ENCODE results near the gene CDK5.
A peak's percentile ranks its signal among the peaks of the same experiment; 100 is the strongest.

The CDK5 gene

DNA sequence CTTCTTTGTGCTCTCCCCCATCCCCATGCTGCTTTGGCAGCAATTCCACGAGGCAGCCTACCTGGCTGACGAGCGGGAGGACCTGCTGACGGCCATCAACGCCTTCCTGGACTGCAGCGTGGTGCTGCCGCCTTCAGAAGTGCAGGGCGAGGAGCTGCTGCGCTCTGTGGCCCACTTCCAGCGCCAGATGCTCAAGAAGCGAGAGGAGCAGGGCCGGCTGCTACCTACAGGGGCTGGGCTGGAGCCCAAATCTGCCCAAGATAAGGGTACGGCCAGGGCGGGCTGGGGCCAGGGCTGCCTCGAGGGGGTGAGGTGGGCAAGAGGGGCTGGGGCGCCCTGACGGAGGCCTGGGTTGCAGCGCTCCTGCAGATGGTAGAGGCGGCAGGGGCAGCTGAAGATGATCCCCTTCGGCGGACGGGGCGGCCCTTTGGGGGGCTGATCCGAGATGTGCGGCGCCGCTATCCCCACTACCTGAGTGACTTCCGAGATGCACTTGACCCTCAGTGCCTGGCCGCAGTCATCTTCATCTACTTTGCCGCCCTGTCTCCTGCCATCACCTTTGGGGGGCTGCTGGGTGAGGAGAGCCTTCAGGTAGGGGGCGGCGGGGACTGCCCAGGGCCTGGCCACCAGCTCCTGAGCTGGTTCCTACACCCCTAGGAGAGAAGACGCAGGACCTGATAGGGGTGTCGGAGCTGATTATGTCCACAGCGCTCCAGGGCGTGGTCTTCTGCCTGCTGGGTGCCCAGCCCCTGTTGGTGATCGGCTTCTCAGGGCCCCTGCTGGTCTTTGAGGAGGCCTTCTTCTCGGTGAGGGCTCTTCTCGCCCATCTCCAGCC lies 13.6 kb upstream of the CDK5 start:
- DNase-seq, result no peak

DNA sequence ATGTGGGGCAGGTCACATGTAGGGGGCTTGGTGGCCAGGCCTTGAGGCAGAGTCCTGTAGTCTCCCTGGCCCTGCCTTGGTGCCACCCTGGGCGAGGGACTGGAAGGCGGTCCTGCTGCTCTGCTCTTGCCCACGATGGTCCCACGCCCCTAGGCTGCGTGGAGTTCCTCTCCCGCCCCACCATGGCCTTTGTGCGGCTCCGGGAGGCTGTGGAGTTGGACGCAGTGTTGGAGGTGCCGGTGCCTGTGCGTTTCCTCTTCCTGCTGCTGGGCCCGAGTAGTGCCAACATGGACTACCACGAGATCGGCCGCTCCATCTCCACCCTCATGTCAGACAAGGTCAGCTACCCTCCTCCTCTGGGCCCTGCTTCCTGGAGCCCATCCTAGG lies 12.9 kb upstream of the CDK5 start:
- no peak for DNase-seq

DNA sequence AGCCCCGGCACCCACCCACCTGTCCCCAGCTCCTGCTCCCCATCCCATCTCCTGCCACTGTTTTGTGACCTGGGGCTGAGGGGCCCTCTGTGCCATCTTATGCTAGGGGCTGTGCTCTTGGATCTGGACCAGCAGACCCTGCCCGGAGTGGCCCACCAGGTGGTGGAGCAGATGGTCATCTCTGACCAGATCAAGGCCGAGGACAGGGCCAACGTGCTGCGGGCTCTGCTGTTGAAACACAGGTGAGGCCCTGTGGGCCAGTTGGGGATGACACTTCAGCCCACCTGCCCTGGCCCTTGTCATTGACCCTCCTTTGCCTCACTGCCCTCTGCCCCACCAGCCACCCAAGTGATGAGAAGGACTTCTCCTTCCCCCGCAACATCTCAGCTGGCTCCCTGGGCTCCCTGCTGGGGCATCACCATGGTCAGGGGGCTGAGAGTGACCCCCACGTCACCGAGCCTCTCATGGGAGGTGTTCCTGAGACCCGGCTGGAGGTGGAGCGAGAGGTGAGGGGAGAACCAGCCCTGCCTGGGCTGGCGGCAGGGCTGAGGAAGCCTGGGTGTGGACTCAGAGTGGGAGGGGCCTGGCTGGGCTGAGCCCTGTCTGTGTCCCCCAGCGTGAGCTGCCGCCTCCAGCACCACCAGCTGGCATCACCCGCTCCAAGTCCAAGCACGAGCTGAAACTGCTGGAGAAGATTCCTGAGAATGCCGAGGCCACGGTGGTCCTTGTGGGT lies 12.3 kb upstream of the CDK5 start:
- no peak for DNase-seq

DNA sequence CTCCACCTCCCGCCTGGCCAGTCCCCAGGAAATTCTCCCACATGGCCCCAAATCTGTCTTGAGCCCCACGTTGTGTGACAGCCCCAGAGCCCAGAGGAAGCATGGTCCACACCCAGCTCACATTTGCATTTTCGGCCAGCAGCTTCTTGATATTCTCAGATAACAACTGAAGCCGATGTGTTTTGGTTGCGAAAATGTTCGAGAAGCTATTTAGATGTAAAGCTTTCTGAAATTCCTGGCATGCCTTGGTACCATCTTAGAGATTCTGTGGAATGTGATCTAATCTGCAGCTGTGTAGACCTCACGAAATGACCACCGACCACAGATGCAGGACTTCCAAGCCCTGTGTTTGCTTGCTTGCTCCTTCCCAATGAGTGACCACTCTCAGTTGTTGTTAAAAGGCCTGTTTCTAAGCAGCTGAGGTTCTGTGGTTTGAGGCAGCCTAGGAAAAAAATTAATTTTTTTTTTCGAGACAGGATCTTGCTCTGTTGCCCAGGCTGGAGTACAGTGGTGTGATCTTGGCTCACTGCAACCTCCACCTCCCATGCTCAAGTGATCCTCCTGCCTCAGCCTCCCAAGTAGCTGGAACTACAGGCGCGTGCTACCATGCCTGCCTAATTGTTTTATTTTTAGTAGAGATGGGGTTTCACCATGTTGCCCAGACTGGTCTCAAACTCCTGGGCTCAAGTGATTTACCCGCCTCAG lies 10.5 kb upstream of the CDK5 start:
- no peak for DNase-seq

DNA sequence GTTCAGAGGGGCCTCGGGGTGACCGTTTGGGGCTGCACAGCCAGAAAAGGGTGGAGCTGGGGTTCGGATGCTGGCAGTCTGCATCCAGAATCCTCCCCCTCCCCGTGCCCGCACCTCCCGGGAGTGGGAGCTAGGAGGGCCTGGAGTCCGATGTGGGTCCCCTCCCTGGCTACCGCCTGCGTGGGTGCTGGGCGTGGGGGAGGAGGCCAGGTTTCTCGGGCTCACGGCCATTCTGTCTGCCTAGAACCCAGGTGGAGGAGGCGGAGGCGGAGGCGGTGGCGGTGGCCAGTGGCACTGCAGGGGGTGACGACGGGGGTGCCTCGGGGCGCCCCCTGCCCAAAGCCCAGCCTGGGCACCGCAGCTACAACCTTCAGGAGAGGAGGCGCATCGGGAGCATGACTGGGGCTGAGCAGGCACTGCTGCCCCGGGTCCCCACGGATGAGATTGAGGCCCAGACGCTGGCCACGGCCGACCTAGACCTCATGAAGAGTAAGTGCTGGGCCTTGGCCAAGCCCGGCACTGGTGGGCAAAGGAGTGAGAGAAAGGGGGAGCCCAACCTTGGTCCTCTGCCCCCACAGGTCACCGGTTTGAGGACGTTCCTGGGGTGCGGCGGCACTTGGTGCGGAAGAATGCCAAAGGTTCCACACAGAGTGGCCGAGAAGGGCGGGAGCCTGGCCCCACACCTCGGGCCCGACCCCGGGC lies 8.7 kb upstream of the CDK5 start:
- no peak for DNase-seq

DNA sequence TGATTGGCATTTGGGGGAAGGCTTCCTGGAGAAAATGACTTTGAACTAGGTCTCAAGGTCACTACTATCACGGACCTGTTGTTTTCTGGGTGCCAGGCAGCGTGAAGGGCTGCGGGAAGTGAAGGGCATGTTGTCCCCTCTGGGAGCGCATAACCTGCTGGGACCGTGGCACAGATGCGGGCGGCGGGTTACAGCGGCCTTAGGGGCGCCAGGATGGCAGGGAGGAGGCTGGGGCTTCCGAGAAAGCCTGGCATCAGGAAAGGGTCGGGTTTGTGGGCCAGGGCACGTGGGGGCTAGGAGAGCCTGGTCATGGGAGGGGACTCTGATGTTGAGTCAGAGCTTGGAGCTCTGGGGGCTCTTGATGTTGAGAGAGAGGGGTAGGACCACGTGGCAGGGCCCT lies 7.8 kb upstream of the CDK5 start:
- DNase-seq, result no peak

DNA sequence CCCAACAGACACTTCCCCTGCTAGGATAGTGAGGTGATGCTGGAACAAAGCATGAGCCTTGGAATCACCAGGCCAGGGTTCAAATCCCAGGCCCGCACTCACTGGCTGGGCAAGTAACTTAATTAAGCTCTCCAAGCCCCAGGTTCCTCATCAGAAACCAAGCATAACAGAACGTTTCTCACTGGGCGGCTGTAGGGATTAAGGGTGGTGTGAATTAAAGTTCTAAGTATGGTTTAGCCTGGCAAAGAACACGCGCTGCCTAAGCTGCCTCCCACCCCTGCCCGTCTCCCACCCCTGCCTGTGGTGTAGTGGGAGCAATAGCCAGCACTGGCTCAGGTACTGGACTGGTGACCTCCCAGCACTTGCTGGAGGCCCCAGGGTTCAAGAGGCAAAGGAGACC lies 7.3 kb upstream of the CDK5 start:
- DNase-seq, result no peak

DNA sequence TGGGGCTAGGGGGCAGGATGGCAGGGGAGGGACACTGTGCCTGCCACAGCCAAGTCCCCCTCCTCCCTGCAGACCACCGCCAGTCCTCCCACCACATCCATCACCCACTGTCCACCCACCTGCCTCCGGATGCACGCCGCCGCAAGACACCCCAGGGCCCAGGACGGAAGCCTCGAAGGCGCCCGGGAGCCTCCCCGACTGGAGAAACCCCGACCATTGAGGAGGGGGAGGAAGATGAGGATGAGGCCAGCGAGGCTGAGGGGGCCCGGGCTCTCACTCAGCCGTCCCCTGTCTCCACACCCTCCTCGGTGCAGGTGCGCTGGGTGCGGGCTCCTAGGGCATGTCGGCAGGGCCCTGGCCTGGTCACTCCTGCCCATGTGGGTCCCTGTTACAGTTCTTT lies 6.8 kb upstream of the CDK5 start:
- DNase-seq, result no peak

DNA sequence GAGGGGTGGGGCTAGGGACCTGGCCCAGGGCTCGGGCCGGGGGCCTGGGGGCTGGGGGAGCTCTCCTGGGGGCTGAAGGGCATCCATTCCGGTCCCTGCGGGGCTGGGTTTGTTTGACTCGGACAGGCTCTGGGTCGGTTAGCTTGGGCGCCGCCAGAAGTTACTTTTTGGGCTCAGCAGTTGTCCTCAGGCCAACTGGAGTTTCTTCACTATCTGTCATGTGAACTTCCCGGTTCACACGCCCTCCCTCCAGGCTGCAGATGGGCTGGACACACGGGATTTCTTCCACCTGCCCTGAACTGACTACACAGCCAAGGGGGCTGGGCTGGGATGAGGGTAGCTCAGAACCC lies 5.5 kb upstream of the CDK5 start:
- DNase-seq, result no peak

DNA sequence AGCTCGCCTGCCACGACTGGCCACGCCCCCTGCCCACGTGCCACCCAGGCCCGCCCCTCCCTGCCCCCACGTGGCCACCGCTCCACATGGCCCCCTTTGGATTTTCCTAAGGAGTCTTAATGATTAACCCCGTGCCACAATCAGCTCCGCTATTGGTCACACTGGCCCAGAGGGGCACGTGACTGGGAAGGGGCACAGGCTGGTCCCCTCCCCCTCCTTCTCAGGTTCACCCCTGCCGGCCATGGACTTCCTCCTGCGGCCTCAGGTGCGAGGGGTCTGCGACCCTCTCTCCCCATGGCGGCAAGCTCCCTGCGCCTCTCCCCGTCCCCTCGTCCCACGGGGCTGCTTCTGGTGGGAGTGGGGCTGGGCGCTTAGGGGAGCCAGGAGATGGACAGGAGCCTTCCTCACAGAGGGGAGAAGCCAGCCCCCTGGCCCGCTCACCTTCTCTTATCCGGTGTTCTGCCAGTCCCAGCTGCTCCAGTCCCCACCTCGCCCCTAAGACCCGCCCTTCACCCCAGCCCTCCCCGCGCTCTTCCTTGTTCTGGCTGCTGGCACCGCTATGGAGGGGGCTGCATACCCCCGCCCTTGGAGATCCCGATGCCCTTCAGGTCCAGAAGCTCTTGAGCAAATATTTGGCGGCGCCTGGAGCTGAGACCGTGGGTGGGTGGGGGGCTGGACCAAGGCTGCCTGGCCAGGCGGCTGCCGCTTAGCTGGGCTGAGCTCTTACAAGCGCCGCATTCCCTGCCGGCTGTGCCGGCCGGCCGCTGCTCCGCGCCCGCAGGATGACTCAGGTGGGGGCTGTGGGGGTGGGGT lies 4.9 kb upstream of the CDK5 start:
- peak; percentile 36 to 70 for DNase-seq

DNA sequence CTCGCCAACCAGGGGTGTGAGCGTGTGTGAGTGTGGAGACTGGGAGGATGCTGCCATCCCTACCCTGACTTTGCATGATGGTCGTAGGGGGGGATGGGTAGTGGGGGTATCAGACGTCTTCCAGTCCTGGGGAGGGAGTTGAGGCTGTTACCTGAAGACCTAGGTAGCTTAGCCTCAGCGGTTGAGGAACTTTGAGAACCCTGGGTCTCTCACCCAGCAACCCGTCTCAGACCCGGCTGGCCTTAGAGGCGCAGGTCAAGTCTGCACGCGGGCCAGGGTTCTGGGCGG lies 4.4 kb upstream of the CDK5 start:
- no peak for DNase-seq

DNA sequence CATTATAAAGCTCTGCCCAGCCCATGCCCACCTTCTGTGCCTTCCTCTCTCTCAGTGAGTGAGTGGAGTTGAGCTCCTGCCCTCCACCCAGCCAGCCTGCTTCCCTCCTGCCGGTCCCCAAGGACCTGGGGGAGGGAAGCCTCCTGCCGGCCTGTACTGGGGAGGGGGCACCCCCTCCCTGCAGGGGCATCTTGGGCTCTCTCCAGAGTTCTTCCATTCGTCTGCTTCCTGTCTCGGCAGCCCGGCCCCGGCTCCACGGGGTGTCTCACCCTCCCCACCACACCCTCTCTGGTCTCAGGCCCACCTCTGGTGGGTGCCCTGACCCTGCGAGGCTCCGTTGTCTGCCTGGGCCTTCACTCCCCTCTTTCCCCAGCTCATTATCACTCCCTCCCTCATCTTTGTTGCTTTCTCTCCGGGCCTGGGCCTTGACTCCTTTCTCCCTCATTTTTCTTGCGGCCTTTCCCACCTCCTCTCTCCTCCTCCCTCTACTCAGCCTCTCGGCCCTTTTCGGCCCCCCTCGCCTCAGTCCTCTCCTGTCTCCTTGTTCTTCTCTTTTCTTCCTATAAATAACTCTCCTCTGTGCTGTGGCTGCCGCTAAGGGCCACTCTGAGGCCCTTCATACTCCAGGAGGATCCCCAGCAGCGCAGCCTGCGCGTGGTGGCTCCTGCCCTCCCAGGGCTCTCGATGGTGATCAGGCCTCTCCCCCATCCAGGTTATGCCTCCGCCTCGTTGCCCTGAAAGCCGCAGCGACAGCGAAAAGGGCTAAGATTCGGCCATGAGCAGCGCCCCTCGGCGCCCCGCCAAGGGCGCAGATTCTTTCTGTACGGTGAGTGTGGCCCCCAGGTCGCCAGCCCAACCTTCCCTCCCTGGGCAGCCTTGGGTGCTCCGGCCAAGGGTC lies 3.8 kb upstream of the CDK5 start:
- DNase-seq, result no peak

DNA sequence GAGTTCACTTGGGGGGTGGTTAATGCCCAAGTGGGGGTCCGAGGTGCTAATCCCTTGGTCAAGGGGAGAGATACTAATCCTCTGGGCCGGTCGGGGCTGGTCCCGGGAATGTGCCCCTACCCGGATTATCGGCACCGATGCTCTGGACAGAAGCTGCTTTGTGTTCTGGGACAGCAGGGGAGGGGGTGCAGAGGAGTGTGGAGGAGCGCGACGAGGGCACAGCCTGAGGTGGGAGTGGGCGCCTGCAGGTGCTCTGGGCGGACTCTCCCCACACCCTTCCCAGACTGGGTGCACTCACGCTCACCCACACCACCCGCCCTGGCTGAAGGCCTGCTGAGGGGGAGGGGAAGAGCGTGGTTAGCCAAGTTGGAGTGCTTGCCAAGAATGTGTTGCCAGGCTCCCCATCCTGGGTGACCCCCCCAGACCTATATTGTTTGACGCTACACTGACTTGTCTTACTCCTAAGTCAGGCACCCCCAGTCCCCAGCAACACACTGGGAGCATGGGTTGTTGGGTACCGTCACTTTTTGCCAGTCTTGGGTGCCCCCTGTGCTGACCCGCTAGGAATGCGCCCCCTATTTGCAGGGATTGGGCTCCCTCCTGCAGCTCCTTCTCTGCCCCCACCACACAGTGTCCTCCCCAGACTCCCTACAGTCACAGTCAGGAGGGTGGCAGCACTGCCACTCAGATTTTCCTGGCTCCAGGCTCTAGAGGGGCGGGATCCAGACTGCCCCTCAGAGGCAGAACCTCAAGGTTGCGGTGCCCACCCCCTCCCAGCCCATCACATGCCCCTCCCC lies 2.9 kb upstream of the CDK5 start:
- no peak for DNase-seq

DNA sequence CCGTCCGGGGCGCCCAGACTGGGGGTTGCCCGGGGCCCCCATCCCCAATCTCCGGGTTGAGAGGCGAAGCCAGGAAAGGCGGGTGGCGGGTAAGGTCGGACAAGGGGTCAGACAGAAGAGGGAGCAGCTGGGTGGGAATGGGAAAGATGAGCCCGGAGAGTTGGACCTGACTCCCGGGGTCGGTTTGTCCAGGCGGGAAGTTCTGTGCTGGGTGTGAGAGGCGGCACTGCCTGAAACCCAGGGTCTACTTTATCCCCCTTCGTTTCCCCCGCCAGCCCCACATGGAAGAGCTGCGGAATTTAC lies 2.4 kb upstream of the CDK5 start:
- DNase-seq, result no peak

DNA sequence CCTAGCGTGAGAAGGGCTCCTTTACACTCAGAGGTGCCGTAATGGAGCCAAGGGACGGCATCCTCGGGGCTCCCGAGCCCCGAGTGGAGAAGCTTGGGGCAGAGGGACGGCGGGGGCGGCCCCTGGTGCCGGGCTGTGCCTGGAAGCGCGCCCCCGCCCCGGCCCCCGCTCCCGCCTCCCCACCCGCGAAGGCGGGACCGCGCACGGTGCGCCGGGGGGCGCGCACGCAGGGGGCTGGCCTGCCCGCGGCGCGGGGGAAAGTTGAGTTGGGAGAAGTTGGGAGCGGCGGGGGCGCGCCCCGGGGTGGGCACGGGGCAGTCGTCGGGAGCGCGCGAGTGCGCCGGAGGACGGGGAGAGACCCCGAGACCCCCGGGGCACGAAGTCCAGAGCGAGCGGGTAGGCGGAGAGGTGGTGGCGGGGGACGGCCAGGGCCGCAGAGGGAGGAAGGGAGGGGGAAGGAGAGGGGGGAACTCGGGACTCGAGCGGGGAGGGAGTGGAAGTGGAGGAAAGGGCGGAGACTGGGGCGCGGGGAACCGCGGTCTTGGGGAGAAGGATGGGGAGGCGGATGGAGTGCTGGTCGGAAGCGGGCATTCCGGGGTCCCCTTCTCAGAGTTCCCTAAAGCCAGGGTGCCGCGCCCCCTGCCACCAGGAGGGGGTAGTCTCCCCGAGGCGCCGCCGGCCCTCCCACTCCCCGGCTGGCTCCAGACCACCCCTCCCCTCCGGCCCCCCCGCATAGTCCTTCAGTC lies 1.8 kb upstream of the CDK5 start, which contains the start of gene SLC4A2:
TSS of gene SLC4A2 (plus strand) at position 223 of the 746 bp plus-strand sequence. CDS start 2,399 bp downstream, outside the sequence.
- peak; percentile 12 to 59 for DNase-seq

DNA sequence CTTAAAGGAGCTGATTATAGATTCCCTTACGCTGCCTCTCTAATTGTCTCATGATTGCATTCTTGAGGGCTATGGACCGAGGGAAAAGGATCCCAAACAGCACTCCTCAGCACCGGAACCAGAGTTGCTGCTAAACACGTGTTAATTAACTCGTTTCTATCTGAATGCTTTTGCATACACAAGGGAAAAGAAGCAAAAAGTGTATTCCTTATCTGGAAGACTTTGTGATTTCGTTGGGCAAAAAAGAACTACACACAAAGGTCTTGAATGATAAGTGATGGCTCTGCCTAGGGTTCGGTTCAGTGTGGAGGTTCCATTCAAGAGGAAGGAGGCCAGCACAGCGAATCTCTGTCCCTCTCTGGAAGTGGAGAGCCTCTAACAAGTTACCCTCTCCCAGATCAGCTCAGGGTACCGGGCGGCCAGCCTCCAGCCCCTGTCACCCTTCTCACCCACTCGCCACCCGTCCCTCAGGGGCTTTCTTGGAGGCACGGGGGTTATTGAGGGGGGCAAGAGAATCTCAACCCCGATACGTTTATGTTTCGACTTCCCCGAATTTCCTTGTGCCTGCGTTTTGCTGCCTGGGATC lies 1.2 kb upstream of the CDK5 start:
- no peak for DNase-seq

DNA sequence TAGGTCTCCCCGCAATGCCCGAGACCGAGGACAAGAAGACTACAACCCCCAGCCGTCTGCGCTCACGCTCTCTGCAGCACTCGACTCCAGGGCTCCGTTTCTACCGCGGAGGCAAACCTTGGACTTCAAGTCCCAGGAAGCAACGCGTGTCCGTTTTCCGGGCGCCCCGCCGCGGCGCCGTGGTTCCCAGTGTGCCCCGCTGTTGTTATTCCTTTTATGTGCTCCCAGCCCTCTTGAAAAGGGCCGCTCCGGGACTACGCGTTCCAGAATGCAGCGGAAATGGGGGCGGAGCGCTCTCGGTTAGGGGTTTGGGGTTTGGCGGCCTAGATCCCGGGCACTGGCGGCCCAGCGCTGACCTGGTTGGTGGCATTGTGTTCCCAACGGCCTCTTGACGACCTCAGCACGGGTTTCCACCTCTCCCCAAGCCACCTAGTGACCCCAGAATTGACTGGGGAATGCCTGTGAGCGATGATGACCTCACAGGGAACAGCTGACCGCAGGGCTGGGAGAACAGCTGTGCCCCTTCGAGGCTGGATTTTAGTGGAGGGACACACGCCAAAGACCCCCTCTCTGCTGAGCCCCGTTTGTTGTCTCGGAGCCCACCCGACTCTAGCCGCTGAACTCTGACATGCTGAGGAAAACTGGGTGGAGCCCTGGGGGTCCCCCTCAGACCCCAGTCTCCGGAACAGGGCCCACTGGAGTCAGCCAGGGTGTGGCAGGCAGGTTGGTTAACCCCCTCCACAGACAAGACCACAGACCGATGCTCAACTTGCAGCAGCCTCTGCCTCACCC lies 488 bp upstream of the CDK5 start:
- peak; percentile 99 for DNase-seq

DNA sequence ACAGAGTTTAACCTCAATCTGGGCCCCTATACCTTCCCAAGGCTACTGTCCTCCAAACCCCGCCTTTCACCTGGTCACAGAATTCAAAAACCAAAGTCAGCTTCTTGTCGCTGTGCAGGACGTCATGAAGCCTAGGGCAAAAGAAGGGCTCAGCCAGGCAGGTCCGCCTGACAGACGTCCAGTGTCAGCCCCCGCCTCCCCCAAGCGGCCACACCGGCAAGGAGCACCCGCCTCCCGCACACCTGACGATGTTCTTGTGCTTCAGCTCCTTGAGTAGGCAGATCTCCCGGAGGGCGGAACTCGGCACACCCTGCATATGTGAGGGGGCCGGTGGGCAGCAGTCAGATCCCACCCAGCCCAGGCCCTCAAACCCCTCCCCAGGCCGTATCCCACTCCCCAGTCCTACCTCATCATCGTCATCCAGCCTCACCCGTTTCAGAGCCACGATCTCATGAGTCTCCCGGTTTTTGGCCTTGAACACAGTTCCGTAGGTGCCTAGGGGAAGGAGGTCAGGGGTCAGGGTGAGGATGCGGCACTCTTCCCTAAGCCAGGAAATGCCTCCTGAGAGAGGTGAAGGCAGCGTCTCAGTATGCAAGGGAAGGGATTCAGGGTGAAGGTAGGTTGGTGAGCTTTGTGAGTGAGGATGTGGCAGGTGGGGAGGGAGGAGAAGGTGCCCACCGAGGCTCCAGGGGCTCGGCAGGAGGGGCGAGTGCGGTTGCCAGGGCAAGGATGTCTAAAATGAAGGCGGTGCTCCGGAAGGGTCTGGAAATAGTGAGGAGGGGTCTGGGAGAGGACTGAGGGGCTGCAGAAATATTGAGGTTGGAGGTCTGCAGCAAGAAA lies 811 bp downstream of the CDK5 start:
- DNase-seq, result peak in 1 of 2 experiments; percentile 4

Data from SHP77 (cell line).